ENCODE data around the gene TMBIM6.

Gene TMBIM6

DNA sequence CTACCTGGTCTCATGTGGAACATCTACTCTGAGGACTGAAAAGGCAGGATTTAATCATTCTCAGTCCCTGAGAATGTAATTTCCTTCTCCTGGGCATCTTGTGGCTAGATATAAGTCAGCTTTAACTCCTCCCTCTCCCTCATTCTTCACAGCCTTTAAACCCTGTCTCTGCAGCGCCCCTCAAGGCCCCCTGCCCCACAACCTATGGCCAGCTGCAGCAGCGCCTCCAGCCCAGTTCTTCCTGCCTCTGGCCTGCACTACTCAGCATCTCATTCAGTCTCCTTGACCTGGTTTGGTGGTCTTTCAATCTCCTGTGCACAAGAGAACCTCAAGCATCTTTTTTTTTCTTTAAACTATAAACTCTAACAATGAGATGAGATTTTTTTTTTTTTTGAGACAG is 57.6 kb downstream of the TMBIM6 start:
- DNase-seq: no peak

DNA sequence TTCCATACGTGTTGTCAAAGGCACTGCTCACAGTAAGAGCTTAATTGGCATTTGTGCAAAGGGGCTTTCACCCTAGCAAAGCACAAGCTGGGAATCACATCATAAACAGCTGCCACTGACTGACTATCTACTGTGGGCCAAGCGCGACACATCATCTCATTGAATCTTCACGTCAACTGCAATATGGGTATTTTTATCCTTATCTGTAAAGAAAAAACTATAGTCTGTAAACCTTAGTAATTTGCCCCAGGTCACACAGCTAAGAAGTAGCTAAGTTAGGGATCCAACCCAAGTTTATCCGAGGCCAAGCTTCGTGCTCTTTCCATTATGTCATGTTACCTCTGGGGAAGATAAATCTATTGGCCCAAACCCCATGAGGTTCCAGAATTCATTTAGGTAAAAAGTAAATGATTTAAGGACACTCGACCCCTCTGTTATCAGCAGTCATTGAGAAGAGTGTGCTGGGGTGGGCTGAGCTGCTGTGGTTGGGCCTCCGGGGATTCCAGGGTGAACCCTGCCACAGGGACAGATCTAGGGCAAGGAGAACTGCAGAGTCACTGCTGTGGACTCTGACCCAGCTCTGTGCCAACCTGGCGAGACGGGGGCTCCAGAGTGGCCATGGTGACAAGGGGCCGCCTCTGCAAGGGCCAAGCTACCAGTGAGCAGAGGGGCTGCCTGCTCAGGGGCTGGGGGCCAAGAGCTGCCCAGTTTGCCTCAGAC is 59.2 kb downstream of the TMBIM6 start:
- no peak for DNase-seq

DNA sequence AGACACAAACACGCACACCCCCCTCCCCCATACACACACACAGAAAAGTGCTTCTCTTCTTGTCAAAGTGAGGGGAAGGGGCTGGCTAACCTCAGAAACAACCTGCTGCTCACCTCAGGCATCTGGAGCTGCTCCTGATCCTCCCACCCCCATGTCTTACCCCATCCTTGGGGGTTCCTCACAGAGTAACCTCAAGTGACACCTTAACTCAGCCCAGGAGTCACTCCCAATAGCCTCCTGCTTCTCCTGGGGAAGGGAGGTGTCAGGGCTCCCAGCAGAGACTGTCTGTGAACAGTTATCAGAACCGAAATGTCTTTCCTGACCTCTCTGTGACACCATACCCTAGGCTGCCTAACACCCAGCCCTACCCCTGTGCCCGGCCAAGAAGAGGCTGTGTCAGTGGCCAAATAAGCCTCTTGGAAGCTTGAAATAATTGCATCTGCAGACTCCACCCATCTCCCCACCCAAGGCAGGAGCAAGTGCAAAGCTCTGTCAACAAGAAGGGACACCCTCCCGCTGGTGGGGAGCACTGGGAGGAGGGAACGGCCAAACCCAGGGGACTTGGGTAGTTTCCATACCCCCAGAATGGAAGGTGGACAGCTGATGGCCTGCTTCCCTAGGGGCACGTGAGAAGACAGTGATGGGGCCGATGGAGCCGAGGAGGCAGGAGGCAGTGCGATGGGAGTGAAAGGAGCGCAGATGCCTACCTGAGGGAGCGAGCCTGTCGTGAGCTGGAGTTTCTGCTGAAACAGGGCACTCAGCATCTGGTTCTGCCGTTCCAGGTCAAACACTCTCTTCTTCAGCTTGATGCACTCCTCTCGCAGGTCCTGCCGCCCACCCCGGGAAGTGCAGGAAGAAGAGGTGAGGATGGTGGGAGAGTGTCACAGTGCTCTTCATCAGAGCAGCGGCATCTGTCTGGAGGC is 60.0 kb downstream of the TMBIM6 start:
- no peak for DNase-seq

DNA sequence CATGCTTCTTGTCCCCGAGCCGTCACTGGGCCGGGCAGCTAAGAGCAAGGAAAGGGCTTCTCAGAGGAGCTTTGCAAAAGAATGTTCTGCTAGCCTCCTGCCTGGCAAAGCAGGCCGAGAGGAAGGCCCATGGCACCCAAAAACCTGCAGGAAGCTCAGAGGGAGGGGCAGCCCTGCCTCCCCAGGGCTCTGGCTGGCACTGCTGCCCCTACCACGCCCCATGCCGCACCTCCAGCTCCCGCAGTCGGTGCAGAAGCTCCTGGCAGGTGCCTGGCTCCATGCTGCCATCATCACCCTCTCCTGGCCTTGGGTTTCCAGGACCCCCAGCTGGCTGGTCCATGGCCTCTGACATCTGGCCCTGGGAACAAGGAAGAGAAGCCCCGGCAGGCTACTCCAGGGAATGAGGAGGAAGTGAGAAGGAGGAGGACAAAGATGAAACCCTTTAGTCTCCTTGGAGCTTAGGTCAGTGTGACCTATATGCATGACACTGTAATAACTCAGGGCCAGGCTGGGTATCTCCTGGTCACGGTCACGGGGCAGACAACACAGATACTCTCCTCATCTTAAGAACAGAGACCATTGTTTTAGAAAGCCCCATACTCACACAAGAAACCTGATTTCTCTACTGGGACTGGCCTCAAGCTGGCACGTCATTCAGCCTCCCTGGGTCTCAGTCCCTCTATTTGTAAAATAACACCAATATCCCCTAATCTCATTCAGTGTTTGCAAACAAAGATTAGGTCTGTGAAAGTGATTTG is 62.5 kb downstream of the TMBIM6 start:
- DNase-seq: no peak

DNA sequence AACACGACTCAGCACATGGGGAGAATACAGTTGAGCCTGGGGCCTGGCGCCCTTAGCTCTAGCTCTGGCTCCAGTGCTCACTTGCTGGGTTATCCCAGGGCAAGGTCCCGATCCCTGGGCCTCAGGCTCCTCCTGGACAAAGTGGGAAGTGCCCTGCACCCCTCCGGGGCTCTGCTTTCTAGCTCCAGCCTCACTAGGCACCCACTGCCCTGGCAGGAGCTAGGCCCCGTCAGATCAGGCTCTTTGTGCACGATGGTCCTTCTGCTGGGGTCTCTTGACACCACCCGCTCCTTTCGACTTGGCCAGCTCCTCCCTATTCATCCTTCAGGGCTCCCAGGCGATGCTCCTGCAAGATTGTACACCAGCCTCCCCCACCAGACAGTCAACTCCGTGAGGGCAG is 63.5 kb downstream of the TMBIM6 start:
- no peak for DNase-seq

DNA sequence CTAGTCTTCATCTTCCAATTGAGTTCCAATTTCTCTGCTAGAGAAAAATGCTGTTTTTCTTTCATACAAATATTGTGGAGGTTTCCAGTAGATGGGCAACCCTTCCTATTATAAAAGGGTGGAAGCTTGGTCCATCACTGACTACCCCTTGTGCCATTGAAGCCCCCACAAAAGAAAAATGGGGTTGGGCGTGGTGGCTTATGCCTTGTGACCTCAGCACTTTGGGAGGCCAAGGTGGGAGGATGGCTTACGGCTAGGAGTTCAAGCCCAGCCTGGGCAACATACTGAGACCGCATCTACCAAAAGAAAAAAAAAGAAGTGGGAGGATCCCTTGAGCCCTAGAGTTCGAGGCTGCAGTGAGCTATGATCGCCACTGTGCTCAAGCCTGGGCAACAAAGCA is 64.1 kb downstream of the TMBIM6 start:
- DNase-seq: no peak

DNA sequence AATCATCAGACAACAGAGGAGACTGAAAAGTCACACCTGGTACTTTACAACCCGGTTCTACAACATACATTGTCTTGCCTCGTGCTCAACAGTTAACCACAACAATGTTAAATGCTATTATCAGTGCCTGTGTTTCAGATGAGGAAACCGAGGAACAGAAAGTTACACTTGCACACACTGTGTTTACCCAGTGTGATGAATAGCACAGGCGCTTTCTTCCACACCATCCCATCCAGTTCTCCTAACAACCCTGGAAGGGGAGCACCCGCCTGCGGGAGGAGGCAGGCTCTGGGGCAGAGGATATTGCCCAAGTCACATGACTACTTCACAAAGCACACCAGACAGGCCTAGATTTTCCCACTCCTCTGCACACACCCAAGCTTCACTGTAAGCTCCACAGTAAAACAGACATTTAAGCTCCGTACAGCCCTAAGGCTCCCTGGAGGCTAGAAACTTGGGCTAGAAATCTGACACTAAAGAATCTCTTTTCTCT is 65.0 kb downstream of the TMBIM6 start:
- no peak for DNase-seq

DNA sequence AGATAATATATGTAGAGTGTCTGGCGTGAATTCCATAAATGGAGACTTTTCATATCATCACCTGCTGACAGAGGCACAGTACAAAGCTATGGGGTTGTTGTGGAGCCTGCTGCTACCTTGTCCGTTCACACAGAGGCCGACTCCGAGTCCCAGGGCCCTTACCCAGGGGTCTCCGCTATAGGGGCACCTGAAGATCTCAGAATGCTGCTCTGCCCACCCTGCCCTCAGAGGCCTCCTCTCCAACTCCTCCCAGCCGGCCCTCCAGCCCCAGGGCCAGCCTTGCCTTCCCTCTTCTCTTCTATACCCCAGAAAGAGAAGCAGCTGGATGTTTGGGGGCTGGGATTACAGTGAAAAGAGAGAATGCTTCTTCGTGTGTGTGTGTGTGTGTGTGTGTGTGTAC is 65.5 kb downstream of the TMBIM6 start:
- DNase-seq: no peak

DNA sequence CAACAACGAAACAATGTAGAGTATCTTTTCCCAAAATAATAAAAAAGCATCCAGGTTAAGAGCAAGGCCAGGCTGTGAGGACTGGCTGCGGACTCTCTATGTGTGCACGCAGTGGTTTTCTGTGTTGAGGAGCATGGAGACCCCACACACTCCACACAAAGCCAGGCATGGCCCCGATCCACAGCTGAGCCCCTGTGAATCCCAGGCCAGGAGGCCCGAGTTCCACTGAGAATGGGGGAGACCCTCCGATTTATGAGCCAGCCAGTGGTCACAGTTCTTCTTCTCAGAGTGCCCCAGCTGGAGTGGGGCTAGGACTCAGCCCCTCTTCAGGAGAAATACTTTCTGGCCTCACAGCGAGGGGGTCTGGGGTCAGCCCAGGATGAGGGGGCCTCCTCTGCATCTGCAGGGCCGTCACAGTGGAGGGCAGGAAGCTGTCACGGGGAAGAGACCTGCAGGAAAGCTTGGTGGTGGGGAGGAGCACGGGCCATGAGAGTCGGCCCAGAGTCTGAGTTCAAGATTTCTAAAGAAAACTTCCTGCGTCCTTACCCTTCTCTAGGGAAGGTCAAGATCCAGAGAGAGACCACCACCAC is 66.7 kb downstream of the TMBIM6 start:
- no peak for DNase-seq

DNA sequence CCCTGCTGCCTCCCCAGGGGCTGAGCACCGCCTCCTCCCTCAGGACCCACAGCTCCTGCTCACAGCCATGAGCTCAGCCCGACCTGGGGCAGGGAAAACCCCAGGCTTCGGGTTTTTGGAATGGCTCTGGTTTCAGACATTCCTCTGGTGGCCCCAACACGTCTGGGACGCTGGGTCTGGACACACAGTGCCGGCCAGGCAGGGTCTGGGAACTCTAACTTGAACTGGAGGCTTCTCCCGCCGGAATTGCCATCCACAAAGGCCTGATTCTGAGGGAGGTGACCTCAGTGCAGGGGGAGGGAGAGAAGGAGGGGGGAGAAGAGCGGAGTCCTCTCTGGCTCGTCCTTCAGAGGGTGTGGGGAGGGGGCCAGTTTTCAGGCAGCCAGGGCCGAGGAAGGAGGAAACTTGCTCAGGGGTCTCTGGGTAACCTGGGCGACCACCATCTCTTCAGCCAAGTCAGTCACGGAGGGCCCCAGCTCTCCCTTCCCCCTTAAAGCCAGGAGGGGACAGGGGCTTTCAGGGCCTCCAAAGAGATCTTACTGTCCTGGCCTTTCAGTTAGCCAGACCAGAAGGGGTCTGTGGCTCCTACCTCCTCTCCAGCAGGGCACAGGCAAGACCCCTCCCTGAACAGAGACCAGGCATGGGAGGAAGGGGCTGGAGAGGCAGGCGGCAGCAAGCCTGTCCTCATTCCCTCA is 67.5 kb downstream of the TMBIM6 start:
- no peak for DNase-seq

DNA sequence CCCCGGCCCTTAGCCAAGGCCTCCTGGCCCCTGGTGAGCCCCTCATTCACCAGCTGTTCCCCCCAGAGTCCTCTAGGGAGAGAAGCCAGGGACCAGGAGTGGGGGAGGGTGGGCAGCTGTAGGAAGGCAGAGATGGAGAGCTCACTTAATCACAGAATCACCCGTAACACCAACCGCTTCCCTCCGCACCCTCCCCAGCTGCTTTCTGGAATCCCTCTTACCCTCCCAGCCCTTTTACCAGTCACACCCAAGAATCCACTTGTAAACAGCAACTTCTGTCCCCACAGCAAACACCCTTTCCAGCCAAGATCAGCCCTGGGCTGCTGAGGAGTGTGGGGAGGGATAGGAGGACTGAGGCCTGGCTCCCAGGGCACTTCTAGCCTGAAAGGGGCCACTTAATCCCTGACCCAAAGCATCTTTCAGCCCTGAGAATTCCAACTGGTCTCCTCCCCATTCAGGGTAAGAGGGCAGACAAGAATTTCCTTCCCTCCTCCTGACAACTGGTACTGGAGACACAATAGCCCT is 68.1 kb downstream of the TMBIM6 start:
- DNase-seq: no peak

DNA sequence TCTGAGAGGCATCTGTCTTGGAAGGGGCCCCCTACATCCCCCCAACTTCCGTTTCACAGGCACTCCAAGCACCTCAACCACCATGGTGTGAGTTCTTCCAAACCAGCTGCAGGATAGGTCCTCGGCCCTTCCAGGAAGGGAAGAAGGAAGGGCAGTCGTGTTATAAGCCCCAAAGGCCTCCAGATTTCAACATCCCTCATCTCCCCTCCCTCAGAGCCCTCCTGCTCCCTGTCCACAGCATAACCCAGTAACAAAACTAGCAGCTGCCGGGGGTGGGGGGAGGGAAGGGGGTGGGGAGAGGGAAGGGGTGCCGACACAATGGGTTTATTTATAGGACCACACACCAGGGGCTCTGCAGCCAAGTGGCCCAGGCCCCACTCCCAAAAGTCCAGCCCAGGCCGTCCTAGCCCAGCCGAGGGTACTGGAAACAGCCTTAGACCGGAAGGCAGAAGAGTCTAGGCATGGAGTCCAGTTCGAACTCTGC is 68.6 kb downstream of the TMBIM6 start:
- DNase-seq: no peak

DNA sequence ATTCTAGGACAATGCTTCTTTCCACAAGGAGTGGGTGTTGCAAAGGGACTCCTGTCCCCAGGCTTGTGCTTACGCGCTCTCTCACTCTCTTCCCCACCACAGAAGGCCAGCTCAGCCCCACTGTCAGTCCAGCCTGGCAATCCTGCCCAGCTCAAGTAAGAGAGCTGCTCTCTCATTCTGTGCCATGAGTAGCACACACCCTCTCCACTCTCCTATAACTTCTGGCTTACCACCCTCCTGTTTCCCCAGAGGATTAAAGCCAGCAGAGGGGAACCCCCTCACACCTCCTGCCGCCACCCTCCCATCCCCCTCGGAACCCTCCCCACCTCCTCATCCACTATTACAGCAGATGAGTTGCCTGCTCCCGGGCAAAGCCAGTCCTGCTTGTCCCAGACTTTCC is 69.8 kb downstream of the TMBIM6 start:
- DNase-seq: no peak

DNA sequence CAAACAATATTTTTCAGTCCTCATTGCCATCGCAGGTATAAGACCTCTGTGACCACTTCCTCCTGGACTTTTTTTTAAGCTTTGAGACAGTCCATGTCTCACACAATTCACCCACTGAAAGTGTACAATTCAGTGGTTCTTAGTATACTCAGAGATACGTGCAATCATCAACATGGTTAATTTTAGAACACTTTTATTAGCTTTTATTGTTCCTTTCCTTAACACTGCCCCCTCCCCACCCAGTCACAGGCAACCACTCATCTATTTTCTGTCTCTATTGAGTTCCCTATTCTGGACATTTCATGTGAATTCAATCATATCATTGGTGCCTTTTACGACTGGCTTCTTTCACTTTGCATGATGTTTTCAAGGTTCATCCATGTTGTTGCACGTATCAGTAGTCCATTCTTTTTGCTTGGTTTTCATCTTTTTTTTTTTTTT is 70.6 kb downstream of the TMBIM6 start:
- DNase-seq: no peak

DNA sequence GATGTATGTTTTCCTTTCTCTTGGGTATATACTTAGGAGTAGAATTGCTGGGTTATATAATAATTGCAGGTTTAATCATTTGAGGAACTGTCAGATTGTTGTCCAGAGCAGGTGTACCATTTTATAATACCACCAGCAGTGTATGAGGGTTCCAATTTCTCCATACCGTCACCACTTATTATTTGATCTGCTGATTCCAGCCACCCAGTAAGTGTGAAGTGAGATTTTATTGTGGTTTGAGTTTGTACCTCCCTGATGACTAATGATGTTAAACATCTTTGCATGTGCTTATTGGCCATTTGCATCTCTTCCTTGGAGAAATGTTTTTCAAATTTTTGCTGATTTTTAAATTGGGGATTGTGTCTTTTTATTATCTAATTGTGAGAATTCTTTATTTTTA is 71.8 kb downstream of the TMBIM6 start:
- DNase-seq: no peak

Data from activated CD4-positive, alpha-beta T cell treated with anti-CD3 and anti-CD28 coated beads, Interleukin-2, Interleukin-6, amounts not matched to agents 100 ng/mL and 50 ng/mL, durations not matched to agents 16 hours and 8 hours (primary cell).